GM23338 (cell line): ENCODE results near the gene MAN1B1. TPM values are rescaled to one million over a fixed set of nuclear protein-coding genes. Genes with fewer than 3 reads are reported as not detected.

Experiments
- ATAC-seq: fragments of 200-7000 bp; cut with Tn5 transposase; 3 replicates; pipeline ENCODE4 v1.9.1; 2020
- DNase-seq: peaks from one replicate; pipeline ENCODE4 v3.0.0-alpha.2; 2015; ENCODE audit warnings: low spot score
- H2AFZ ChIP-seq: fragments of 200-600 bp; sonication (generic); 2 replicates; pipeline ENCODE4 v1.8.0; 2016; ENCODE audit warnings: antibody characterized with exemption, mild to moderate bottlenecking, moderate library complexity
- H3F3A ChIP-seq: fragments of 200-600 bp; sonication (generic); replicated peaks from 2 replicates; pipeline ENCODE4 v1.8.0; 2017; ENCODE audit warnings: antibody characterized with exemption, mixed run types, low read depth
- H3K27ac ChIP-seq: fragments of 200-600 bp; sonication (generic); 2 replicates; pipeline ENCODE4 v1.6.1; 2016; ENCODE audit warnings: low read depth
- H3K27me3 ChIP-seq: fragments of 200-600 bp; sonication (generic); 2 replicates; pipeline ENCODE4 v1.8.0; 2016; ENCODE audit warnings: mild to moderate bottlenecking, mixed run types, moderate library complexity; ENCODE audit not compliant: insufficient read depth
- H3K36me3 ChIP-seq: fragments of 200-600 bp; sonication (generic); 2 replicates; pipeline ENCODE4 v1.8.0; 2016; ENCODE audit warnings: mild to moderate bottlenecking; ENCODE audit not compliant: insufficient read depth
- H3K4me1 ChIP-seq: fragments of 200-600 bp; sonication (generic); 2 replicates; pipeline ENCODE4 v1.8.0; 2016; ENCODE audit warnings: mild to moderate bottlenecking, moderate library complexity; ENCODE audit not compliant: insufficient read depth
- H3K4me2 ChIP-seq: fragments of 200-600 bp; sonication (generic); 2 replicates; pipeline ENCODE4 v1.7.1; 2017; ENCODE audit warnings: mixed run types
- H3K4me3 ChIP-seq: fragments of 200-600 bp; sonication (generic); 2 replicates; pipeline ENCODE4 v1.6.1; 2016; ENCODE audit warnings: mixed run types
- H3K79me2 ChIP-seq: fragments of 200-600 bp; sonication (generic); replicated peaks from 2 replicates; pipeline ENCODE4 v1.8.0; 2017; ENCODE audit warnings: mild to moderate bottlenecking; ENCODE audit not compliant: insufficient read depth
- H3K9me2 ChIP-seq: fragments of 200-600 bp; sonication (generic); 2 replicates; pipeline ENCODE4 v1.8.0; 2017; ENCODE audit not compliant: insufficient read depth
- H4K20me1 ChIP-seq: fragments of 200-600 bp; sonication (generic); replicated peaks from 2 replicates; pipeline ENCODE4 v1.8.0; 2017; ENCODE audit warnings: mild to moderate bottlenecking; ENCODE audit not compliant: insufficient read depth
- H3K27ac Mint-ChIP-seq: 2 replicates; pipeline ENCODE4 v1.8.0; 2020; ENCODE audit warnings: inconsistent platforms, mild to moderate bottlenecking, moderate library complexity, mixed read lengths
- H3K27me3 Mint-ChIP-seq: 3 replicates; pipeline ENCODE4 v1.8.0; 2022; ENCODE audit warnings: low read depth, mild to moderate bottlenecking, moderate library complexity, mixed read lengths, inconsistent platforms; ENCODE audit not compliant: insufficient read depth, poor library complexity
- H3K36me3 Mint-ChIP-seq: 3 replicates; pipeline ENCODE4 v1.8.0; 2021; ENCODE audit warnings: low read depth, mild to moderate bottlenecking, inconsistent platforms, moderate library complexity, mixed read lengths
- H3K4me1 Mint-ChIP-seq: 3 replicates; pipeline ENCODE4 v1.8.0; 2020; ENCODE audit warnings: mild to moderate bottlenecking, inconsistent platforms, mixed read lengths
- H3K4me3 Mint-ChIP-seq: 3 replicates; pipeline ENCODE4 v1.8.0; 2021; ENCODE audit warnings: moderate library complexity, mild to moderate bottlenecking, inconsistent platforms, mixed read lengths
- H3K9me3 Mint-ChIP-seq: 3 replicates; pipeline ENCODE4 v1.8.0; 2020; ENCODE audit warnings: moderate library complexity, mild to moderate bottlenecking, inconsistent platforms, mixed read lengths
- ETS1 ChIP-seq: IDR thresholded peaks from 2 replicates; pipeline ENCODE4 v1.6.1; 2016; ENCODE audit warnings: antibody characterized with exemption
- EZH2phosphoT487 ChIP-seq: fragments of 200-600 bp; sonication (generic); IDR thresholded peaks from one replicate; pipeline ENCODE4 v1.8.1; 2018; ENCODE audit warnings: antibody characterized with exemption; ENCODE audit not compliant: unreplicated experiment
- NANOG ChIP-seq: IDR thresholded peaks from 2 replicates; pipeline ENCODE4 v1.6.1; 2016; ENCODE audit warnings: antibody characterized with exemption, borderline replicate concordance
- POLR2AphosphoS5 ChIP-seq: IDR thresholded peaks from 2 replicates; pipeline ENCODE4 v1.6.1; 2016; ENCODE audit warnings: antibody characterized with exemption, low read depth
- ZNF114 ChIP-seq: fragments of 250-450 bp; sonication (Bioruptor Pico); IDR thresholded peaks from 2 replicates; pipeline ENCODE4 v1.5.0; 2020; ENCODE audit warnings: mild to moderate bottlenecking, moderate library complexity
- ZNF462 ChIP-seq: fragments of 250-450 bp; sonication (Bioruptor Pico); IDR thresholded peaks from 2 replicates; pipeline ENCODE4 v1.5.0; 2020; ENCODE audit warnings: mild to moderate bottlenecking, moderate library complexity
- polyA plus RNA-seq: library from polyadenylated mRNA; unstranded; fragments of >200 nt; fragmentation: Nextera tagmentation; extraction: Ambion mirVana; gene quantifications from 2 replicates; pipeline ENCODE4 v1.2.1, GENCODE V29; 2016
- total RNA-seq: library from RNA; depleted of rRNA; stranded (reverse); fragments of >200 nt; shearing (Covaris generic); gene quantifications from 2 replicates; pipeline ENCODE4 v1.2.3, GENCODE V29; 2014

MAN1B1 gene
- total and polyA plus RNA-seq, 2 experiments from 2014 or later, result 15.7 to 39.9 TPM

- TF ChIP-seq ZNF462 (CRISPR knock-in tag) (no peak), ETS1 (no peak), ZNF114 (CRISPR knock-in tag) (no peak), NANOG (no peak)
Observed at GRCh38 chr9:137054932-137055384, 31.8 kb upstream of the MAN1B1 start (continued).

GRCh38 chr9:137055385-137056364 is 31.1 kb upstream of the MAN1B1 start:
- Mint-ChIP-seq H3K27ac (no peak overlapping the region), H3K27me3 (peaks cover 38% of the 10 kb centered on the region), H3K4me1 (peaks cover 2% of the 10 kb centered on the region; the same call in 1 of the 3 replicates), H3K36me3 (no peaks in the 10 kb centered on the region), H3K9me3 (no peaks in the 10 kb centered on the region), H3K4me3 (no peak overlapping the region)
- Histone ChIP-seq H3F3A (0 out of 2 replicates have a peak, but pooled peaks cover 2% of the 10 kb centered on the region), H3K27me3 (peaks cover 34% of the 10 kb centered on the region), H4K20me1 (no peaks in the 10 kb centered on the region), H3K4me1 (no peaks in the 10 kb centered on the region), H3K79me2 (no peaks in the 10 kb centered on the region), H3K9me2 (no peaks in the 10 kb centered on the region), H2AFZ (no peak overlapping the region), H3K4me3 (no peak overlapping the region), H3K36me3 (no peaks in the 10 kb centered on the region), H3K4me2 (no peak overlapping the region), H3K27ac (no peak overlapping the region)
- ATAC-seq, result peak; percentile 12
- DNase-seq, result no peak
- TF ChIP-seq EZH2phosphoT487 (no peak), POLR2AphosphoS5 (no peak)
